ENCODE data around the gene AGO3. TPM values are rescaled to one million over a fixed set of nuclear protein-coding genes. Genes with fewer than 3 reads are reported as not detected.

The AGO3 gene
- total RNA-seq, 1 experiment from 2014 or later, result 50.1 TPM

- peak in 1 of 2 experiments; percentile 79 for DNase-seq
- Histone ChIP-seq H4K20me1 (ENCODE audit: insufficient read depth) (no peaks in the 10 kb centered on the region), H3F3A (ENCODE audit: insufficient read depth, low read depth) (peaks cover 21% of the 10 kb centered on the region; the same call in 1 of the 2 replicates), H3K36me3 (ENCODE audit: low read depth) (peaks cover 9% of the 10 kb centered on the region), H3K9me2 (ENCODE audit: insufficient read depth) (no peaks in the 10 kb centered on the region), H3K79me2 (ENCODE audit: low read depth) (no peaks in the 10 kb centered on the region), H3K27ac (peak overlapping the region; percentile 45; the same call in 1 of the 2 replicates), H3K4me1 (replicated peaks; ENCODE audit: insufficient read depth) (peaks cover 26% of the 10 kb centered on the region), H3K27me3 (ENCODE audit: insufficient read depth, low read depth) (no peaks in the 10 kb centered on the region), H3K4me2 (0 out of 2 replicates have a peak overlapping the region, but pooled peaks have one; percentile 2), H3K4me3 (no peak overlapping the region), H2AFZ (no peak overlapping the region), H3K9me3 (ENCODE audit: insufficient read depth, low read depth) (peaks cover 8% of the 10 kb centered on the region; the same call in 1 of the 2 replicates)
- POLR2A ChIA-PET (ENCODE audit: unreplicated experiment), result no interaction called here
- BruUV-seq (replicated peaks), result no TSS peak
- intact Hi-C loops (cut with micrococcal nuclease; ENCODE audit: unreplicated experiment), result no loop called here
- CTCF ChIA-PET, result no interaction called here
- TF ChIP-seq CTCF (conservative IDR thresholded peaks at IDR 0.05), result no peak
- no peak for TF ChIP-seq EZH2 (IDR thresholded peaks at IDR 0.05; ENCODE audit: low read depth)
Measured at GRCh38 chr1:36024847-36025246, 93.9 kb downstream of the AGO3 start.

- Histone ChIP-seq H3K36me3 (ENCODE audit: low read depth) (peaks cover 9% of the 10 kb centered on the region; the same call in 1 of the 2 replicates), H3K27ac (peak overlapping the region; percentile 38; the same call in 1 of the 2 replicates), H3K4me1 (replicated peaks; ENCODE audit: insufficient read depth) (peaks cover 26% of the 10 kb centered on the region), H3K27me3 (ENCODE audit: insufficient read depth, low read depth) (no peaks in the 10 kb centered on the region), H4K20me1 (ENCODE audit: insufficient read depth) (no peaks in the 10 kb centered on the region), H3K4me3 (no peak overlapping the region), H3K9me3 (ENCODE audit: insufficient read depth, low read depth) (peaks cover 8% of the 10 kb centered on the region; the same call in 1 of the 2 replicates), H3K9me2 (ENCODE audit: insufficient read depth) (no peaks in the 10 kb centered on the region), H2AFZ (no peak overlapping the region), H3K4me2 (peak overlapping the region; percentile 8; the same call in 1 of the 2 replicates), H3F3A (ENCODE audit: insufficient read depth, low read depth) (peaks cover 21% of the 10 kb centered on the region; the same call in 1 of the 2 replicates), H3K79me2 (ENCODE audit: low read depth) (no peaks in the 10 kb centered on the region)
- no TSS peak for BruUV-seq (replicated peaks)
- peak in 1 of 2 experiments; percentile 79 for DNase-seq
- ChIA-PET POLR2A (ENCODE audit: unreplicated experiment) (no interaction called here), CTCF (no interaction called here)
- no peak for TF ChIP-seq EZH2 (IDR thresholded peaks at IDR 0.05; ENCODE audit: low read depth)
- TF ChIP-seq CTCF (conservative IDR thresholded peaks at IDR 0.05), result no peak
- intact Hi-C loops (cut with micrococcal nuclease; ENCODE audit: unreplicated experiment), result no loop called here
Measured at GRCh38 chr1:36027766-36028165, 96.9 kb downstream of the AGO3 start.

GRCh38 chr1:36031441-36031840, 100.5 kb downstream of the AGO3 start:
- peaks cover 33% of the 10 kb centered on the region for H3K4me1 ChIP-seq (replicated peaks; ENCODE audit: insufficient read depth)
- peaks cover 33% of the 10 kb centered on the region for H3F3A ChIP-seq (ENCODE audit: insufficient read depth, low read depth)
- BruUV-seq (replicated peaks), result no TSS peak
- H2AFZ ChIP-seq, result no peak overlapping the region
- no peak overlapping the region for H3K27ac ChIP-seq
- no peak overlapping the region for H3K4me2 ChIP-seq
- H3K79me2 ChIP-seq (ENCODE audit: low read depth), result no peaks in the 10 kb centered on the region
- TF ChIP-seq CTCF (conservative IDR thresholded peaks at IDR 0.05) (no peak), EZH2 (IDR thresholded peaks at IDR 0.05; ENCODE audit: low read depth) (no peak)
- 0 out of 2 replicates have a peak, but pooled peaks cover 4% of the 10 kb centered on the region for H3K36me3 ChIP-seq (ENCODE audit: low read depth)
- no peaks in the 10 kb centered on the region for H3K27me3 ChIP-seq (ENCODE audit: insufficient read depth, low read depth)
- ChIA-PET CTCF (interaction anchor here (0.6 kb wide), 1 partner anchor 9 kb away, joined by 3 read pairs; no protein-coding TSS in a partner anchor), POLR2A (ENCODE audit: unreplicated experiment) (no interaction called here)
- DNase-seq, result no peak
- 0 out of 2 replicates have a peak, but pooled peaks cover 4% of the 10 kb centered on the region for H3K9me3 ChIP-seq (ENCODE audit: insufficient read depth, low read depth)
- H4K20me1 ChIP-seq (ENCODE audit: insufficient read depth), result no peaks in the 10 kb centered on the region
- H3K9me2 ChIP-seq (ENCODE audit: insufficient read depth), result no peaks in the 10 kb centered on the region
- H3K4me3 ChIP-seq, result no peak overlapping the region
- intact Hi-C loops (cut with micrococcal nuclease; ENCODE audit: unreplicated experiment), result no loop called here
